ENCODE data around the gene DUS4L. TPM values are rescaled to one million over a fixed set of nuclear protein-coding genes. Genes with fewer than 3 reads are reported as not detected.
A peak's percentile ranks its signal among the peaks of the same experiment; 100 is the strongest.

The DUS4L gene
- 9.2 and 9.7 TPM in 2 replicates for total RNA-seq

GRCh38 chr7:107563775-107564552 lies at the start of gene DUS4L, which contains the start of gene COG5:
DUS4L (plus strand) TSS chr7:107563971; CDS start chr7:107567071, 3,100 bp downstream.
COG5 (minus strand) TSS chr7:107563920; CDS start chr7:107563896, 24 bp downstream.
- Histone ChIP-seq H3K4me3 (ENCODE audit: low read depth, low read length) (peak within 1 kb of the TSS; percentile 81), H3K27me3 (ENCODE audit: control insufficient read depth, insufficient read depth, low read length) (no peaks in the 10 kb centered on the region), H3K36me3 (ENCODE audit: control insufficient read depth, insufficient read depth, low read length) (no peaks in the 10 kb centered on the region)
- FAIRE-seq (no peak), DNase-seq (ENCODE audit: low read depth) (peak; percentile 68)
- TF ChIP-seq CTCF (IDR thresholded peaks at IDR 0.05; ENCODE audit: insufficient read depth, low read length, severe bottlenecking), result no peak

- no peak for DNase-seq (ENCODE audit: low read depth)
- TF ChIP-seq CTCF (IDR thresholded peaks at IDR 0.05; ENCODE audit: insufficient read depth, low read length, severe bottlenecking), result no peak
- no peaks in the 10 kb centered on the region for H3K27me3 ChIP-seq (ENCODE audit: control insufficient read depth, insufficient read depth, low read length)
- FAIRE-seq, result no peak
- no peaks in the 10 kb centered on the region for H3K36me3 ChIP-seq (ENCODE audit: control insufficient read depth, insufficient read depth, low read length)
- H3K4me3 ChIP-seq (ENCODE audit: low read depth, low read length), result no peak overlapping the region
These were observed 37.1 kb upstream of the DUS4L start for GRCh38 chr7:107526672-107527071.

- H3K4me3 ChIP-seq (ENCODE audit: low read depth, low read length), result no peak overlapping the region
- DNase-seq (ENCODE audit: low read depth) (no peak), FAIRE-seq (no peak)
- no peaks in the 10 kb centered on the region for H3K27me3 ChIP-seq (ENCODE audit: control insufficient read depth, insufficient read depth, low read length)
- no peaks in the 10 kb centered on the region for H3K36me3 ChIP-seq (ENCODE audit: control insufficient read depth, insufficient read depth, low read length)
- TF ChIP-seq CTCF (IDR thresholded peaks at IDR 0.05; ENCODE audit: insufficient read depth, low read length, severe bottlenecking), result no peak
These were observed 36.6 kb upstream of the DUS4L start for GRCh38 chr7:107527196-107527595.

- FAIRE-seq (no peak), DNase-seq (ENCODE audit: low read depth) (peak; percentile 64)
- Histone ChIP-seq H3K27me3 (ENCODE audit: control insufficient read depth, insufficient read depth, low read length) (no peaks in the 10 kb centered on the region), H3K4me3 (ENCODE audit: low read depth, low read length) (no peak overlapping the region), H3K36me3 (ENCODE audit: control insufficient read depth, insufficient read depth, low read length) (no peaks in the 10 kb centered on the region)
- TF ChIP-seq CTCF (IDR thresholded peaks at IDR 0.05; ENCODE audit: insufficient read depth, low read length, severe bottlenecking), result no peak
These were observed 35.3 kb upstream of the DUS4L start for GRCh38 chr7:107528461-107528860.

- DNase-seq (ENCODE audit: low read depth), result no peak
- FAIRE-seq, result no peak
- Histone ChIP-seq H3K27me3 (ENCODE audit: control insufficient read depth, insufficient read depth, low read length) (no peaks in the 10 kb centered on the region), H3K4me3 (ENCODE audit: low read depth, low read length) (no peak overlapping the region), H3K36me3 (ENCODE audit: control insufficient read depth, insufficient read depth, low read length) (no peaks in the 10 kb centered on the region)
- no peak for TF ChIP-seq CTCF (IDR thresholded peaks at IDR 0.05; ENCODE audit: insufficient read depth, low read length, severe bottlenecking)
These were observed 33.0 kb upstream of the DUS4L start for GRCh38 chr7:107530751-107531150.

All from bronchial epithelial cell (primary cell).